Activated CD4-positive, alpha-beta T cell treated with anti-CD3 and anti-CD28 coated beads, Interleukin-2, amount 10 ng/mL, durations not matched to agents 24 days and 14 days (primary cell): ENCODE results near the gene SIRT5. TPM values are rescaled to one million over a fixed set of nuclear protein-coding genes. Genes with fewer than 3 reads are reported as not detected.

Experiments used
- DNase-seq: peaks from one replicate; pipeline ENCODE4 v3.0.0; 2022
- H3K27ac Mint-ChIP-seq: one replicate; pipeline ENCODE4 v1.8.0; 2022; ENCODE audit warnings: mild to moderate bottlenecking, mixed read lengths
- H3K27me3 Mint-ChIP-seq: one replicate; pipeline ENCODE4 v1.8.0; 2022; ENCODE audit warnings: mixed read lengths
- H3K36me3 Mint-ChIP-seq: one replicate; pipeline ENCODE4 v1.8.0; 2022; ENCODE audit warnings: low read depth, mild to moderate bottlenecking, mixed read lengths
- H3K4me1 Mint-ChIP-seq: one replicate; pipeline ENCODE4 v1.8.0; 2021; ENCODE audit warnings: mixed read lengths
- H3K4me3 Mint-ChIP-seq: one replicate; pipeline ENCODE4 v1.8.0; 2022; ENCODE audit warnings: mild to moderate bottlenecking, moderate library complexity, mixed read lengths
- H3K9me3 Mint-ChIP-seq: one replicate; pipeline ENCODE4 v1.8.0; 2021; ENCODE audit warnings: mixed read lengths
- intact Hi-C: fragments of 100-400 bp; cut with micrococcal nuclease; formaldehyde crosslinking; loops from one replicate; pipeline ENCODE4 v1.15.1; 2023
- total RNA-seq: library from RNA; stranded (reverse); gene quantifications from 2 replicates; pipeline ENCODE4 v1.2.3, GENCODE V29; 2022

Gene SIRT5
- total RNA-seq, 1 donor from 2014 or later = 8.4 TPM

- Mint-ChIP-seq H3K36me3 (peaks cover 26% of the 10 kb centered on the region), H3K4me3 (no peak overlapping the region), H3K9me3 (no peaks in the 10 kb centered on the region), H3K4me1 (no peaks in the 10 kb centered on the region), H3K27ac (no peak overlapping the region), H3K27me3 (no peaks in the 10 kb centered on the region)
- no peak for DNase-seq
- intact Hi-C loops = no loop called here
These were observed 12.5 kb downstream of the SIRT5 start for GRCh38 chr6:13586603-13587542.

- Mint-ChIP-seq H3K4me3 (no peak overlapping the region), H3K27ac (no peak overlapping the region), H3K4me1 (peaks cover 2% of the 10 kb centered on the region), H3K27me3 (no peaks in the 10 kb centered on the region), H3K9me3 (no peaks in the 10 kb centered on the region), H3K36me3 (peaks cover 16% of the 10 kb centered on the region)
- intact Hi-C loops = no loop called here
- DNase-seq = no peak
These were observed 15.4 kb downstream of the SIRT5 start for GRCh38 chr6:13589801-13590200.

GRCh38 chr6:13590574-13591153, 16.3 kb downstream of the SIRT5 start:
- Mint-ChIP-seq H3K27ac (no peak overlapping the region), H3K27me3 (no peaks in the 10 kb centered on the region), H3K36me3 (peaks cover 16% of the 10 kb centered on the region), H3K4me1 (peaks cover 2% of the 10 kb centered on the region), H3K9me3 (no peaks in the 10 kb centered on the region), H3K4me3 (no peak overlapping the region)
- DNase-seq = no peak
- intact Hi-C loops = no loop called here

- Mint-ChIP-seq H3K4me3 (no peak overlapping the region), H3K27ac (no peak overlapping the region), H3K9me3 (no peaks in the 10 kb centered on the region), H3K36me3 (peaks cover 17% of the 10 kb centered on the region), H3K27me3 (no peaks in the 10 kb centered on the region), H3K4me1 (peaks cover 2% of the 10 kb centered on the region)
- intact Hi-C loops = no loop called here
- no peak for DNase-seq
These were observed 17.0 kb downstream of the SIRT5 start for GRCh38 chr6:13591205-13591921.

- H3K9me3 Mint-ChIP-seq = no peaks in the 10 kb centered on the region
- DNase-seq = no peak
- H3K4me1 Mint-ChIP-seq = peaks cover 2% of the 10 kb centered on the region
- intact Hi-C loops = no loop called here
- H3K27ac Mint-ChIP-seq = no peak overlapping the region
- no peak overlapping the region for H3K4me3 Mint-ChIP-seq
- peaks cover 20% of the 10 kb centered on the region for H3K36me3 Mint-ChIP-seq
- no peaks in the 10 kb centered on the region for H3K27me3 Mint-ChIP-seq
These were observed 18.7 kb downstream of the SIRT5 start for GRCh38 chr6:13593103-13593502.

- no peaks in the 10 kb centered on the region for H3K27me3 Mint-ChIP-seq
- H3K27ac Mint-ChIP-seq = no peak overlapping the region
- no peak overlapping the region for H3K4me3 Mint-ChIP-seq
- H3K4me1 Mint-ChIP-seq = peaks cover 2% of the 10 kb centered on the region
- intact Hi-C loops = no loop called here
- no peaks in the 10 kb centered on the region for H3K9me3 Mint-ChIP-seq
- H3K36me3 Mint-ChIP-seq = peaks cover 22% of the 10 kb centered on the region
- no peak for DNase-seq
These were observed 19.3 kb downstream of the SIRT5 start for GRCh38 chr6:13593720-13594119.

- no peak overlapping the region for H3K4me3 Mint-ChIP-seq
- no peak overlapping the region for H3K27ac Mint-ChIP-seq
- no peaks in the 10 kb centered on the region for H3K27me3 Mint-ChIP-seq
- peaks cover 2% of the 10 kb centered on the region for H3K4me1 Mint-ChIP-seq
- DNase-seq = no peak
- H3K9me3 Mint-ChIP-seq = no peaks in the 10 kb centered on the region
- H3K36me3 Mint-ChIP-seq = peaks cover 38% of the 10 kb centered on the region
- intact Hi-C loops = no loop called here
These were observed 22.7 kb downstream of the SIRT5 start for GRCh38 chr6:13597073-13597472.

- Mint-ChIP-seq H3K27ac (no peak overlapping the region), H3K9me3 (no peaks in the 10 kb centered on the region), H3K4me1 (peaks cover 6% of the 10 kb centered on the region), H3K27me3 (no peaks in the 10 kb centered on the region), H3K4me3 (no peak overlapping the region), H3K36me3 (peaks cover 44% of the 10 kb centered on the region)
- intact Hi-C loops = no loop called here
- DNase-seq = no peak
These were observed 25.6 kb downstream of the SIRT5 start for GRCh38 chr6:13600036-13600435.

GRCh38 chr6:13604135-13604534, 29.7 kb downstream of the SIRT5 start:
- no peak for DNase-seq
- Mint-ChIP-seq H3K27ac (no peak overlapping the region), H3K4me1 (peaks cover 11% of the 10 kb centered on the region), H3K9me3 (no peaks in the 10 kb centered on the region), H3K36me3 (peaks cover 32% of the 10 kb centered on the region), H3K27me3 (no peaks in the 10 kb centered on the region), H3K4me3 (no peak overlapping the region)
- intact Hi-C loops = no loop called here

GRCh38 chr6:13604546-13605416, 30.4 kb downstream of the SIRT5 start:
- peaks cover 11% of the 10 kb centered on the region for H3K4me1 Mint-ChIP-seq
- intact Hi-C loops = no loop called here

GRCh38 chr6:13605634-13606033, 31.2 kb downstream of the SIRT5 start:
- Mint-ChIP-seq H3K4me3 (no peak overlapping the region), H3K27ac (no peak overlapping the region), H3K27me3 (no peaks in the 10 kb centered on the region), H3K9me3 (no peaks in the 10 kb centered on the region), H3K36me3 (peaks cover 26% of the 10 kb centered on the region), H3K4me1 (peaks cover 11% of the 10 kb centered on the region)
- intact Hi-C loops = no loop called here
- no peak for DNase-seq

More at GRCh38 chr6:13604546-13605416, 30.4 kb downstream of the SIRT5 start:
- H3K27ac Mint-ChIP-seq = no peak overlapping the region
- DNase-seq = no peak
- H3K4me3 Mint-ChIP-seq = no peak overlapping the region
- H3K27me3 Mint-ChIP-seq = no peaks in the 10 kb centered on the region
- H3K36me3 Mint-ChIP-seq = peaks cover 30% of the 10 kb centered on the region
- no peaks in the 10 kb centered on the region for H3K9me3 Mint-ChIP-seq

- intact Hi-C loops = no loop called here
- peaks cover 22% of the 10 kb centered on the region for H3K36me3 Mint-ChIP-seq
- H3K4me3 Mint-ChIP-seq = peak overlapping the region; percentile 51
- no peaks in the 10 kb centered on the region for H3K27me3 Mint-ChIP-seq
- H3K4me1 Mint-ChIP-seq = peaks cover 26% of the 10 kb centered on the region
- peak overlapping the region; percentile 86 for H3K27ac Mint-ChIP-seq
- H3K9me3 Mint-ChIP-seq = no peaks in the 10 kb centered on the region
- peak; percentile 65 for DNase-seq
These were observed 37.3 kb downstream of the SIRT5 start for GRCh38 chr6:13611715-13612114.

- H3K9me3 Mint-ChIP-seq = no peaks in the 10 kb centered on the region
- peaks cover 29% of the 10 kb centered on the region for H3K36me3 Mint-ChIP-seq
- H3K27ac Mint-ChIP-seq = no peak overlapping the region
- intact Hi-C loops = no loop called here
- H3K27me3 Mint-ChIP-seq = no peaks in the 10 kb centered on the region
- peaks cover 33% of the 10 kb centered on the region for H3K4me1 Mint-ChIP-seq
- DNase-seq = no peak
- H3K4me3 Mint-ChIP-seq = peak overlapping the region; percentile 92
These were observed 38.7 kb downstream of the SIRT5 start for GRCh38 chr6:13613029-13613594.
